ENCODE measurements around the gene CACNA1B. TPM values are rescaled to one million over a fixed set of nuclear protein-coding genes. Genes with fewer than 3 reads are reported as not detected.
"Not testable (repeated sequence)": the region's sequence is repeated elsewhere in the genome, so short reads cannot be mapped to it uniquely, and the experiment has no call there.

The CACNA1B gene
- total RNA-seq, 1 donor from 2014 or later: 84.4 TPM

DNA sequence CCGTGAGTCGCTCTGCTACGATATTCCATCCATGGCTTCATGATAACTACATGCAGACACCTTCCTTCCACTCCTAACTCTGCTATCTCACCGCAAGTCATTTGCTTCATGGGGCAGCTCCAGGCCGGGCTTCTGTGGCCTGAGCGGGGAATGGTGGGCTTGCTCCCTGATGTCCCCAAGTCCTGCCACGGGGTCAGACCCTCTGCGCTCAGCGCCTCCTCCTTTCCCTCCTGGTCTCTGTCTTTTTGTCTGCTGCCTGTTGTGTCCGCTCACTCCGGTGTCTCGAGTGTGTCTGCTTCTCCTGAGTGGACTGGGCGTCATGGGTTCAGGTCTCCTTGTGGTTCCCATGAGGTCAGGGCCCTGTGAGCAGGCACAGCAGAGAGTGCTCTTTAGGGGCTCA lies 139.6 kb downstream of the CACNA1B start:
- Mint-ChIP-seq H3K4me1 (ENCODE audit: low read depth, unreplicated experiment) (peaks cover 33% of the 10 kb centered on the region), H3K27ac (ENCODE audit: unreplicated experiment) (peak overlapping the region; percentile 24), H3K36me3 (ENCODE audit: unreplicated experiment) (peaks cover 14% of the 10 kb centered on the region), H3K27me3 (ENCODE audit: unreplicated experiment) (peaks cover 18% of the 10 kb centered on the region), H3K9me3 (ENCODE audit: unreplicated experiment) (peaks cover 26% of the 10 kb centered on the region), H3K4me3 (ENCODE audit: unreplicated experiment) (peak overlapping the region; percentile 21)
- DNase-seq: no peak
- TF ChIP-seq, protein P1, sequence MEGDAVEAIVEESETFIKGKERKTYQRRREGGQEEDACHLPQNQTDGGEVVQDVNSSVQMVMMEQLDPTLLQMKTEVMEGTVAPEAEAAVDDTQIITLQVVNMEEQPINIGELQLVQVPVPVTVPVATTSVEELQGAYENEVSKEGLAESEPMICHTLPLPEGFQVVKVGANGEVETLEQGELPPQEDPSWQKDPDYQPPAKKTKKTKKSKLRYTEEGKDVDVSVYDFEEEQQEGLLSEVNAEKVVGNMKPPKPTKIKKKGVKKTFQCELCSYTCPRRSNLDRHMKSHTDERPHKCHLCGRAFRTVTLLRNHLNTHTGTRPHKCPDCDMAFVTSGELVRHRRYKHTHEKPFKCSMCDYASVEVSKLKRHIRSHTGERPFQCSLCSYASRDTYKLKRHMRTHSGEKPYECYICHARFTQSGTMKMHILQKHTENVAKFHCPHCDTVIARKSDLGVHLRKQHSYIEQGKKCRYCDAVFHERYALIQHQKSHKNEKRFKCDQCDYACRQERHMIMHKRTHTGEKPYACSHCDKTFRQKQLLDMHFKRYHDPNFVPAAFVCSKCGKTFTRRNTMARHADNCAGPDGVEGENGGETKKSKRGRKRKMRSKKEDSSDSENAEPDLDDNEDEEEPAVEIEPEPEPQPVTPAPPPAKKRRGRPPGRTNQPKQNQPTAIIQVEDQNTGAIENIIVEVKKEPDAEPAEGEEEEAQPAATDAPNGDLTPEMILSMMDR (IDR thresholded peaks at IDR 0.05; ENCODE audit: partially characterized antibody, unreplicated experiment): no peak

DNA sequence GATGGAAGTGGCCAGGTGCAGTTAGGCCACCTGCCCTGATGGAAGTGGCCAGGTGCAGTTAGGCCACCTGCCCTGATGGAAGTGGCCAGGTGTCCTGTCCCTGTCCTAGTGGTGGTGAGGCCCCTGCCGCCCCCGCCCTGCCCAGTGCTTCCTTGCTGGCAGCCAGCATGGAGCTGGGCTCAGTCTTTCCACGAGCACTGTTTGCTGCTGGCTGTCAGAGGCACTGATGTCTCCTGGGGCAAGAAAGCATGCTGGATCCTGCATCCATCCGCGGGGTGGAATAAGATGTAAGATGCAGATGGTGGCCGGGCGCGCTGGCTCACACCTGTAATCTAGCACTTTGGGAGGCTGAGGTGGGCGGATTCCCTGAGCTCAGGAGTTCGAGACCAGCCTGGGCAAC lies 141.9 kb downstream of the CACNA1B start:
- peaks cover 15% of the 10 kb centered on the region for H3K27me3 Mint-ChIP-seq (ENCODE audit: unreplicated experiment)
- H3K27ac Mint-ChIP-seq (ENCODE audit: unreplicated experiment); H3K4me3 Mint-ChIP-seq (ENCODE audit: unreplicated experiment); DNase-seq: not testable (repeated sequence)
- peaks cover 19% of the 10 kb centered on the region for H3K9me3 Mint-ChIP-seq (ENCODE audit: unreplicated experiment)
- H3K36me3 Mint-ChIP-seq (ENCODE audit: unreplicated experiment): peaks cover 14% of the 10 kb centered on the region
- H3K4me1 Mint-ChIP-seq (ENCODE audit: low read depth, unreplicated experiment): peaks cover 25% of the 10 kb centered on the region

GRCh38 chr9:138020120-138020794 lies 142.7 kb downstream of the CACNA1B start:
- DNase-seq: no peak
- peaks cover 23% of the 10 kb centered on the region for H3K9me3 Mint-ChIP-seq (ENCODE audit: unreplicated experiment)
- peaks cover 15% of the 10 kb centered on the region for H3K27me3 Mint-ChIP-seq (ENCODE audit: unreplicated experiment)
- no peak overlapping the region for H3K4me3 Mint-ChIP-seq (ENCODE audit: unreplicated experiment)
- TF ChIP-seq, protein P1 (IDR thresholded peaks at IDR 0.05; ENCODE audit: partially characterized antibody, unreplicated experiment): no peak
- peaks cover 17% of the 10 kb centered on the region for H3K36me3 Mint-ChIP-seq (ENCODE audit: unreplicated experiment)
- H3K4me1 Mint-ChIP-seq (ENCODE audit: low read depth, unreplicated experiment): peaks cover 23% of the 10 kb centered on the region
- no peak overlapping the region for H3K27ac Mint-ChIP-seq (ENCODE audit: unreplicated experiment)

GRCh38 chr9:138020795-138021182 lies 143.2 kb downstream of the CACNA1B start:
- Mint-ChIP-seq H3K27me3 (ENCODE audit: unreplicated experiment) (peaks cover 15% of the 10 kb centered on the region), H3K27ac (ENCODE audit: unreplicated experiment) (no peak overlapping the region), H3K9me3 (ENCODE audit: unreplicated experiment) (peaks cover 20% of the 10 kb centered on the region), H3K4me1 (ENCODE audit: low read depth, unreplicated experiment) (peaks cover 18% of the 10 kb centered on the region), H3K4me3 (ENCODE audit: unreplicated experiment) (no peak overlapping the region), H3K36me3 (ENCODE audit: unreplicated experiment) (peaks cover 18% of the 10 kb centered on the region)
- DNase-seq: no peak
- TF ChIP-seq, protein P1 (IDR thresholded peaks at IDR 0.05; ENCODE audit: partially characterized antibody, unreplicated experiment): no peak

GRCh38 chr9:138021251-138022056 lies 143.9 kb downstream of the CACNA1B start:
- peaks cover 14% of the 10 kb centered on the region for H3K36me3 Mint-ChIP-seq (ENCODE audit: unreplicated experiment)
- DNase-seq: no peak
- peaks cover 14% of the 10 kb centered on the region for H3K4me1 Mint-ChIP-seq (ENCODE audit: low read depth, unreplicated experiment)
- no peak overlapping the region for H3K4me3 Mint-ChIP-seq (ENCODE audit: unreplicated experiment)
- peaks cover 17% of the 10 kb centered on the region for H3K9me3 Mint-ChIP-seq (ENCODE audit: unreplicated experiment)
- TF ChIP-seq, protein P1 (IDR thresholded peaks at IDR 0.05; ENCODE audit: partially characterized antibody, unreplicated experiment): no peak
- H3K27me3 Mint-ChIP-seq (ENCODE audit: unreplicated experiment): peaks cover 15% of the 10 kb centered on the region
- no peak overlapping the region for H3K27ac Mint-ChIP-seq (ENCODE audit: unreplicated experiment)

Measured in glutamatergic neuron (in vitro differentiated cells).